Ishikawa (cell line): ENCODE data around the gene CCDC66.

Experiments
- CEBPB ChIP-seq: IDR thresholded peaks from 2 replicates; pipeline ENCODE4 v1.6.1; 2012
- CREB1 ChIP-seq: IDR thresholded peaks from 2 replicates; pipeline ENCODE4 v1.6.1; 2012; ENCODE audit warnings: low read depth
- EGR1 ChIP-seq: IDR thresholded peaks from 2 replicates; pipeline ENCODE4 v1.6.1; 2012
- EP300 ChIP-seq: IDR thresholded peaks from 2 replicates; pipeline ENCODE4 v1.6.1; 2012; ENCODE audit warnings: borderline replicate concordance
- FOXM1 ChIP-seq: IDR thresholded peaks from 2 replicates; pipeline ENCODE4 v1.6.1; 2012; ENCODE audit warnings: low read depth, borderline replicate concordance
- NFIC ChIP-seq: IDR thresholded peaks from 2 replicates; pipeline ENCODE4 v1.6.1; 2012
- RAD21 ChIP-seq: IDR thresholded peaks from 2 replicates; pipeline ENCODE4 v1.6.1; 2012; ENCODE audit warnings: low read depth
- TAF1 ChIP-seq: IDR thresholded peaks from 2 replicates; pipeline ENCODE4 v1.6.1; 2012; ENCODE audit warnings: low read depth, mild to moderate bottlenecking
- TCF12 ChIP-seq: IDR thresholded peaks from 2 replicates; pipeline ENCODE4 v1.6.1; 2012; ENCODE audit warnings: low read depth
- TEAD4 ChIP-seq: IDR thresholded peaks from 2 replicates; pipeline ENCODE4 v1.6.1; 2012
- USF1 ChIP-seq: IDR thresholded peaks from 2 replicates; pipeline ENCODE4 v1.6.1; 2012
- YY1 ChIP-seq: IDR thresholded peaks from 2 replicates; pipeline ENCODE4 v1.6.1; 2012; ENCODE audit warnings: low read depth
- ZBTB7A ChIP-seq: IDR thresholded peaks from 2 replicates; pipeline ENCODE4 v1.6.1; 2012; ENCODE audit warnings: low read depth
- TF ChIP-seq, protein P1 (sequence below): IDR thresholded peaks from 2 replicates; pipeline ENCODE4 v1.6.1; 2012; ENCODE audit warnings: low read depth, mild to moderate bottlenecking
- TF ChIP-seq, protein P2 (sequence below): IDR thresholded peaks from 2 replicates; pipeline ENCODE4 v1.6.1; 2012

CCDC66 gene

DNA sequence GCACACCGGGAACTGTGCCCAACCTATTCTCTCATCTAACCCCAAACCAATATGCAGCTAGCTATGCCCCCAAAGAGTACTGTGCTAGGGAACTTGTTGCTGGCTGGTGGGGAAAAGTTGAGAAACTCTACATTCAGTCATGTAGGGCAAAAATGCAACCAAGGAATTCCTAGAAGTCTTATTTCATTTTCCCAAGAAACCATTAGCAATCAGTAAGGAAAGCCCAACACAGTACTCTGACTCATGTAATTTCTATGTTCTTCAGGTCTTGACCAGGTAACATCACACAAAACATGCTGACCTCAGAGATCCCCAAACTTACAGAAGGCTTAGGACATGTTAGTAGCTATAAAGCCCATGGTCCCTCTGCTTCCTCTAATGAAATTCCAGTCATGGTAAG lies 74.0 kb downstream of the CCDC66 start:
- TF ChIP-seq YY1: no peak
- TF ChIP-seq TAF1: no peak
- TF ChIP-seq TCF12: no peak

GRCh38 chr3:56633181-56633580 lies 76.2 kb downstream of the CCDC66 start:
- TF ChIP-seq CEBPB: no peak
- TF ChIP-seq FOXM1: no peak
- TF ChIP-seq NFIC: no peak
- TF ChIP-seq YY1: no peak
- TF ChIP-seq, protein P1, sequence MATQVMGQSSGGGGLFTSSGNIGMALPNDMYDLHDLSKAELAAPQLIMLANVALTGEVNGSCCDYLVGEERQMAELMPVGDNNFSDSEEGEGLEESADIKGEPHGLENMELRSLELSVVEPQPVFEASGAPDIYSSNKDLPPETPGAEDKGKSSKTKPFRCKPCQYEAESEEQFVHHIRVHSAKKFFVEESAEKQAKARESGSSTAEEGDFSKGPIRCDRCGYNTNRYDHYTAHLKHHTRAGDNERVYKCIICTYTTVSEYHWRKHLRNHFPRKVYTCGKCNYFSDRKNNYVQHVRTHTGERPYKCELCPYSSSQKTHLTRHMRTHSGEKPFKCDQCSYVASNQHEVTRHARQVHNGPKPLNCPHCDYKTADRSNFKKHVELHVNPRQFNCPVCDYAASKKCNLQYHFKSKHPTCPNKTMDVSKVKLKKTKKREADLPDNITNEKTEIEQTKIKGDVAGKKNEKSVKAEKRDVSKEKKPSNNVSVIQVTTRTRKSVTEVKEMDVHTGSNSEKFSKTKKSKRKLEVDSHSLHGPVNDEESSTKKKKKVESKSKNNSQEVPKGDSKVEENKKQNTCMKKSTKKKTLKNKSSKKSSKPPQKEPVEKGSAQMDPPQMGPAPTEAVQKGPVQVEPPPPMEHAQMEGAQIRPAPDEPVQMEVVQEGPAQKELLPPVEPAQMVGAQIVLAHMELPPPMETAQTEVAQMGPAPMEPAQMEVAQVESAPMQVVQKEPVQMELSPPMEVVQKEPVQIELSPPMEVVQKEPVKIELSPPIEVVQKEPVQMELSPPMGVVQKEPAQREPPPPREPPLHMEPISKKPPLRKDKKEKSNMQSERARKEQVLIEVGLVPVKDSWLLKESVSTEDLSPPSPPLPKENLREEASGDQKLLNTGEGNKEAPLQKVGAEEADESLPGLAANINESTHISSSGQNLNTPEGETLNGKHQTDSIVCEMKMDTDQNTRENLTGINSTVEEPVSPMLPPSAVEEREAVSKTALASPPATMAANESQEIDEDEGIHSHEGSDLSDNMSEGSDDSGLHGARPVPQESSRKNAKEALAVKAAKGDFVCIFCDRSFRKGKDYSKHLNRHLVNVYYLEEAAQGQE: no peak
- TF ChIP-seq, protein P2, sequence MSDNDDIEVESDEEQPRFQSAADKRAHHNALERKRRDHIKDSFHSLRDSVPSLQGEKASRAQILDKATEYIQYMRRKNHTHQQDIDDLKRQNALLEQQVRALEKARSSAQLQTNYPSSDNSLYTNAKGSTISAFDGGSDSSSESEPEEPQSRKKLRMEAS: no peak

DNA sequence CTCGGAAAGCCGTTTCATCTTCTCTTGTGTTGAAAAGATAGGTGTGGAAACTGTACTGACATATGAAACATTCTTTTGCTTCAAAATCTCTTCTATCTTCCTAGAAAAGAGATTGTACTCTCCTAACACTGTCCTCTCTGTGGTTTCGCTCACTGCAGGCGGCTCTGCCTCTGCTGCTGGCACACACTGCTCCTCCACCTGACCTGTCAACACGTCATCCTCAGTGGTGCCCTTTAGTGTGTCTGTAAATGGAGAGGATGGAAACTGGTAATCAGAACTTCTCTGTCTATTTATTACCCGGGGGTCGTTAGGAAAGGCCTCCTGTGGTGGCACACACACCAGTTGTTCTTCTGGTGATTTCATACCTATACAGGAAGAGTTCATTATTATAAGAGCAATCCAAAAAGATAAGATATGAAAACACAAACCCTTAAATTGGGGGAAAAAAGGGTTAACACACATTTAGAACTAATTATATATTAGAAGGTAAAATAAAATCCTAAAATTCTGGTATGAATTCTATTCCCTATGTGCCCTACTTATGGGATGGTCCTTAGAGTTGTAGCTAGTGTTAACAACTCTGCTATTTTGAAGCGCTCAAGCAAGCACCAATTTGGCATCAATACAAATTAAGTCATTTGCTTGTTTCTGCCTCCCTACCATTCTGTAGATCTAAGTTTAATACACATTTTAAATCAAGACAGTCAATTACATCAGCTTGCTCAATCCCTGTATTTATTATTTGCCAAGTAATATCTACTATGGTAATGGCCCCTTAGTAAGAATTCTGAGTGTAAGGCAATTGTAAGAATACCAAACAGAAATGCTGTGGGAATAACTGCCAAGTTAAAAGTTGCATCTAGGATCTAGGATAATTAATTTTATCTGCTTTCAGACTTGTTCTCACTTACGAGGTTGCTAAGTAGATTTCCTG lies 76.9 kb downstream of the CCDC66 start:
- no peak for TF ChIP-seq EP300

- TF ChIP-seq FOXM1: no peak
- TF ChIP-seq ZBTB7A: no peak
- no peak for TF ChIP-seq YY1
- TF ChIP-seq EP300: no peak
- TF ChIP-seq, protein P1: no peak
These were observed 88.4 kb downstream of the CCDC66 start for GRCh38 chr3:56645407-56645806.

DNA sequence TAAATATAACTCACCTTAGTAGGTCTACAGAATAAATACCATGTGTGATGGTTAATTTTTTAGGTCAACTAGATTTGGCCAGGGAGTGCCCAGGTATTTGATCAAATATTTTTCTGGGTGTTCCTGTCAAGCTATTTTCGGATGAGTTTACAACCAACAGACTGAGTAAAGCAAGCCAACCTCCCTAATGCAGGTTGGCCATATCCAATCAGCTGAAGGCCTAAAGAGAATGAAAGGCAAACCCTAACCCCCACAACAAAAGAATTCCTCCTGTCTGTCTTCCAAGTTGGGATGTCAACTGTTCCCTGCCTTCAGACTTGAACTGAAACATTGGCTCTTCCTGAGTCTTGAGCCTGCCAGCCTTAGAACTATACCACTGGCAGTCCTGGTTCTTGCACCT lies 97.5 kb downstream of the CCDC66 start:
- no peak for TF ChIP-seq CREB1
- TF ChIP-seq RAD21: no peak
- TF ChIP-seq YY1: no peak
- no peak for TF ChIP-seq FOXM1
- TF ChIP-seq TCF12: no peak
- no peak for TF ChIP-seq EGR1
- no peak for TF ChIP-seq TAF1
- no peak for TF ChIP-seq USF1
- TF ChIP-seq CEBPB: no peak
- TF ChIP-seq ZBTB7A: no peak
- TF ChIP-seq, protein P2: no peak
- TF ChIP-seq EP300: no peak
- TF ChIP-seq NFIC: no peak
- TF ChIP-seq TEAD4: no peak
- TF ChIP-seq, protein P1: no peak

DNA sequence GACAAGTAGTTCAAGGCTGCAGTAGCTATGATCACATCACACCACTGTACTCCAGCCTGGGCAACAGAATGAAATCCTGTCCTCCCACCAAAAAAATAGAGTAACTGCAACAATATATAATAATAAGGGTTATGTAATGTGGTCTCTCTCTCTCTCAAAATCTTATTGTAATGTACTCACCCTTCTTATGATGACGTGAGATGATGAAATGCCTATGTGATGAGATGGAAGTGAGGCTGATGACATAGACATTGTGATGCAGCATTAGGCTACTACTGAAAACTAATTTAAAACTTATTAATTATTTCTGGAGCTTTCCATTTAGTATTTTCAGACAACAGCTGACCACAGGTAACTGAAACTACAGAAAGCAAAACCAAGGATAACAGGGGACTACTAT lies 98.7 kb downstream of the CCDC66 start:
- no peak for TF ChIP-seq RAD21
- TF ChIP-seq NFIC: no peak
- no peak for TF ChIP-seq CEBPB
- TF ChIP-seq USF1: no peak
- no peak for TF ChIP-seq CREB1
- TF ChIP-seq ZBTB7A: no peak
- no peak for TF ChIP-seq TAF1
- TF ChIP-seq, protein P2: no peak
- no peak for TF ChIP-seq YY1
